DMS79 treated with DMSO at 0.1 percent for 48 hours (cell line): ENCODE data around the gene GAS6.

Source experiments
- DNase-seq: peaks from one replicate; lab custom pipeline; 2025; lab: John Stamatoyannopoulos, UW

The GAS6 gene

GRCh38 chr13:113819731-113820715 is 43.9 kb downstream of the GAS6 start:
- no peak for DNase-seq

GRCh38 chr13:113819341-113819730 is 44.5 kb downstream of the GAS6 start:
- DNase-seq = no peak

- no peak for DNase-seq
Observed at GRCh38 chr13:113818700-113819295, 45.1 kb downstream of the GAS6 start.

- DNase-seq = no peak
Observed at GRCh38 chr13:113817860-113818691, 45.8 kb downstream of the GAS6 start.

GRCh38 chr13:113816946-113817859 is 46.7 kb downstream of the GAS6 start:
- DNase-seq = peak; percentile 94

GRCh38 chr13:113816254-113816929 is 47.5 kb downstream of the GAS6 start:
- DNase-seq = no peak

GRCh38 chr13:113815151-113816058 is 48.5 kb downstream of the GAS6 start:
- no peak for DNase-seq

GRCh38 chr13:113814435-113814821 is 49.4 kb downstream of the GAS6 start:
- peak; percentile 94 for DNase-seq

- DNase-seq = no peak
Observed at GRCh38 chr13:113813749-113814434, 50.0 kb downstream of the GAS6 start.

- DNase-seq = no peak
Observed at GRCh38 chr13:113813070-113813748, 50.7 kb downstream of the GAS6 start.

- no peak for DNase-seq
Observed at GRCh38 chr13:113812178-113813040, 51.5 kb downstream of the GAS6 start.

- DNase-seq = no peak
Observed at GRCh38 chr13:113811081-113811928, 52.6 kb downstream of the GAS6 start.

GRCh38 chr13:113810640-113811039 is 53.2 kb downstream of the GAS6 start:
- no peak for DNase-seq

- DNase-seq = no peak
Observed at GRCh38 chr13:113809934-113810333, 53.9 kb downstream of the GAS6 start.

- DNase-seq = no peak
Observed at GRCh38 chr13:113808058-113808834, 55.6 kb downstream of the GAS6 start.

- no peak for DNase-seq
Observed at GRCh38 chr13:113806526-113806925, 57.4 kb downstream of the GAS6 start.
